C4-2B (cell line): ENCODE results near the gene RNF141.

Source experiments
- CTCF ChIP-seq: fragments of 450-650 bp; conservative IDR thresholded peaks from 2 replicates; pipeline ENCODE4 v1.5.1; 2017; ENCODE audit warnings: mild to moderate bottlenecking
- ZFX ChIP-seq: fragments of 450-650 bp; IDR thresholded peaks from 2 replicates; pipeline ENCODE4 v1.6.1; 2017

GRCh38 chr11:10480760-10481159 is 60.2 kb downstream of the RNF141 start:
- TF ChIP-seq CTCF (no peak), ZFX (no peak)
